ENCODE results near the gene RBM44. TPM values are rescaled to one million over a fixed set of nuclear protein-coding genes. Genes with fewer than 3 reads are reported as not detected.

RBM44 gene
- total RNA-seq, 2 experiments from 2014 or later, result 2.8 to 2.9 TPM

DNA sequence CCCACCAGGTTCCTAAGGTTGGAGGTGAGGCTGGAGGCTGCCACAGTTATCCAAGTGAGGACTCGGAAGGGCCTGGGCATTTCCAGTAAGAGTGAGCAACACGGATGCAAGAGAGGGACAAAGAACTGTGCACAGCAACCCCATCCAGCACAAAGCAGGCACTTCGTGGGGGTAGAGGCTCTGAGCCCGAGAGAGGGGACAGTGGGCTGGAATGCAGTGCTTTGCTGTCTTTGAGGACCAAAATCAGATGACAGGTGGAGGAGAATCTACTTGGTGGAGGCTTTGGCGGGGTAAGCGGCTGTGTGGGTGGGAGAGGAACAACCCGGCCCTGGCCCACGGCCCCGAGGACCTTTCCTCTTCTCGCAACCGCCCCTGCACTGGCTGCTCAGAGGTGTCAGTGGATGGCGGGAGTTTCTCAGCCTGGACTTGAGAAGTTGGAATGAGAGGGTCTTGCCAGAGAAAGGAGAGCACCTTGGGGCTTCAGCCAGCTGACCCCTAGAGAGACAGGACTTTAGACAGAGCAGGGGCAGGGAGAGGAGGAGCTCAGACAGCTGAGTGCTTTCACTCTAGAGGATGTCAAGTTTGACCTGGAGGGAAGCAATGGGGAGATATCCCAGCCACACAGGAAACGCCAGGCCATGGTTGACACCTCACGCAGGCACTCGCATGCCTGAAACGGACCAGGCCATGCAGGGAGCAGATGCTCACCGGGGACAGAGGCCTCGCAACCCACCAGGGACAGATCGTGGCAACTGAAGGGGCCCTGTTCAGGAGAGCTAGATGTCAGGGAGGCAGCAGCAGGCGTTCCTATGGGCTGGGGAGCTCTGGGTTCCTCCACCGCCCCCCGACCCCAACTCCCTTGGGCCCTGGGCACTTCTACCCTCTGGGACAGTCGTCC, 72.4 kb downstream of the RBM44 start:
- TF ChIP-seq, protein P1, sequence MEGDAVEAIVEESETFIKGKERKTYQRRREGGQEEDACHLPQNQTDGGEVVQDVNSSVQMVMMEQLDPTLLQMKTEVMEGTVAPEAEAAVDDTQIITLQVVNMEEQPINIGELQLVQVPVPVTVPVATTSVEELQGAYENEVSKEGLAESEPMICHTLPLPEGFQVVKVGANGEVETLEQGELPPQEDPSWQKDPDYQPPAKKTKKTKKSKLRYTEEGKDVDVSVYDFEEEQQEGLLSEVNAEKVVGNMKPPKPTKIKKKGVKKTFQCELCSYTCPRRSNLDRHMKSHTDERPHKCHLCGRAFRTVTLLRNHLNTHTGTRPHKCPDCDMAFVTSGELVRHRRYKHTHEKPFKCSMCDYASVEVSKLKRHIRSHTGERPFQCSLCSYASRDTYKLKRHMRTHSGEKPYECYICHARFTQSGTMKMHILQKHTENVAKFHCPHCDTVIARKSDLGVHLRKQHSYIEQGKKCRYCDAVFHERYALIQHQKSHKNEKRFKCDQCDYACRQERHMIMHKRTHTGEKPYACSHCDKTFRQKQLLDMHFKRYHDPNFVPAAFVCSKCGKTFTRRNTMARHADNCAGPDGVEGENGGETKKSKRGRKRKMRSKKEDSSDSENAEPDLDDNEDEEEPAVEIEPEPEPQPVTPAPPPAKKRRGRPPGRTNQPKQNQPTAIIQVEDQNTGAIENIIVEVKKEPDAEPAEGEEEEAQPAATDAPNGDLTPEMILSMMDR (IDR thresholded peaks at IDR 0.05), result no peak
- Mint-ChIP-seq H3K27ac (no peak overlapping the region), H3K9me3 (no peaks in the 10 kb centered on the region), H3K27me3 (peaks cover 19% of the 10 kb centered on the region), H3K4me3 (no peak overlapping the region), H3K36me3 (ENCODE audit: low read depth) (no peaks in the 10 kb centered on the region), H3K4me1 (ENCODE audit: low read depth) (peaks cover 21% of the 10 kb centered on the region)
- Histone ChIP-seq H3K27ac (ENCODE audit: low read depth in 1 of 2, low read length in 2 of 2) (no peak overlapping the region), H3K36me3 (ENCODE audit: insufficient read depth, low read length) (no peaks in the 10 kb centered on the region), H3K4me3 (ENCODE audit: low read length) (no peak overlapping the region), H3K27me3 (ENCODE audit: control insufficient read depth in 1 of 2, insufficient read depth in 2 of 2, low read length in 2 of 2) (peaks cover 3 to 13% of the 10 kb centered on the region in 2 experiments), H3K9me3 (ENCODE audit: control insufficient read depth in 1 of 2, insufficient read depth in 1 of 2, low read length in 2 of 2) (peaks cover 0 to 4% of the 10 kb centered on the region in 2 experiments), H3K4me1 (ENCODE audit: insufficient read depth, low read length) (peaks cover 13% of the 10 kb centered on the region)
- ATAC-seq (ENCODE audit: poor library complexity) (no peak), DNase-seq (no peak)
- intact Hi-C loops (cut with DNase I, micrococcal nuclease), result no loop called here
- ChIA-PET POLR2A (no interaction called here), CTCF (no interaction called here)

DNA sequence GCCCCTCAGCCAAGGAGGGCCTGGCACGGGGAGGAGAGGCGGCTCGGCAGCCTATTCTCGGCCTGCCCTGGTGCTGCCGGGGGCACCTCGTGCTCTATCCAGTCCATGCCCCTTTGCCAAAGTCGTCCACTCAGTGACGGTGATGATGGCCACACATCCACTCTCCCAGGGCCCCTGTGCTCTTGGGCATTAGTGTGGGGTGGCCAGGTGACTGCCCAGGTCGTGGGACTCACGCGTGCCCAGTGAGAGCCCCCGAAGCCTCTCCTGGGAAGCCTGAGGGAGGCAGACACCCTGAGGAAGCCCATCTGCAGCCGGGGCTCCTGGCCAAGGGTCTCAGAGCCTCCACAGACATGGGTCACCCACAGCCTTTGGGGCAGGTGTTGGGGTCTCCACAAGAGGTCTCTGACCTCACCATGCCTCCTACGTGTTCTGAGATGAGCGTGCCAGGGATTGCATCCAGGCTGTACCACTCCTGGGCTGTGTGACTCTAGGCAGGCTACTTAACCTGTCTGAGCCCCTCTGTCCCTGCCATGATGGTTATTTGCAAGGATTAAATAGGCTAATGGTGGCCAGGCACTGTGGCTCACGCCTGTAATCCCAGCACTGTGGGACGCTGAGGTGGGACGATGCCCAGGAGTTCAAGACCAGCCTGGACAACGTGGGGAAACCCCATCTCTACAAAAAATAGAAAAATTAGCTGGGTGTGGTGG, 73.8 kb downstream of the RBM44 start:
- Mint-ChIP-seq H3K4me3 (no peak overlapping the region), H3K4me1 (ENCODE audit: low read depth) (peaks cover 21% of the 10 kb centered on the region), H3K27ac (no peak overlapping the region), H3K36me3 (ENCODE audit: low read depth) (no peaks in the 10 kb centered on the region), H3K27me3 (peaks cover 13% of the 10 kb centered on the region), H3K9me3 (no peaks in the 10 kb centered on the region)
- no peak overlapping the region for H3K4me3 ChIP-seq (ENCODE audit: low read length)
- H3K4me1 ChIP-seq (ENCODE audit: insufficient read depth, low read length), result peaks cover 13% of the 10 kb centered on the region
- CTCF ChIA-PET, result no interaction called here
- TF ChIP-seq, protein P1 (IDR thresholded peaks at IDR 0.05), result no peak
- no peak for ATAC-seq (ENCODE audit: poor library complexity)
- peaks cover 3 to 13% of the 10 kb centered on the region in 2 experiments for H3K27me3 ChIP-seq (ENCODE audit: control insufficient read depth in 1 of 2, insufficient read depth in 2 of 2, low read length in 2 of 2)
- POLR2A ChIA-PET, result no interaction called here
- intact Hi-C loops (cut with DNase I, micrococcal nuclease), result no loop called here
- H3K36me3 ChIP-seq (ENCODE audit: insufficient read depth, low read length), result no peaks in the 10 kb centered on the region
- no peak overlapping the region for H3K27ac ChIP-seq (ENCODE audit: low read depth in 1 of 2, low read length in 2 of 2)
- peaks cover 0 to 4% of the 10 kb centered on the region in 2 experiments for H3K9me3 ChIP-seq (ENCODE audit: control insufficient read depth in 1 of 2, insufficient read depth in 1 of 2, low read length in 2 of 2)
- no peak for DNase-seq

- peak in 5 of 14 experiments; percentile 6 to 33 (median 19) for DNase-seq
- no peak overlapping the region for H3K4me3 ChIP-seq (ENCODE audit: low read length)
- Mint-ChIP-seq H3K4me1 (ENCODE audit: low read depth) (peaks cover 19% of the 10 kb centered on the region), H3K27me3 (peaks cover 13% of the 10 kb centered on the region), H3K36me3 (ENCODE audit: low read depth) (no peaks in the 10 kb centered on the region), H3K27ac (no peak overlapping the region), H3K9me3 (no peaks in the 10 kb centered on the region), H3K4me3 (no peak overlapping the region)
- peaks cover 3 to 13% of the 10 kb centered on the region in 2 experiments for H3K27me3 ChIP-seq (ENCODE audit: control insufficient read depth in 1 of 2, insufficient read depth in 2 of 2, low read length in 2 of 2)
- peaks cover 13% of the 10 kb centered on the region for H3K4me1 ChIP-seq (ENCODE audit: insufficient read depth, low read length)
- POLR2A ChIA-PET, result no interaction called here
- intact Hi-C loops (cut with DNase I, micrococcal nuclease), result no loop called here
- CTCF ChIA-PET, result no interaction called here
- H3K27ac ChIP-seq (ENCODE audit: low read depth in 1 of 2, low read length in 2 of 2), result no peak overlapping the region
- H3K9me3 ChIP-seq (ENCODE audit: control insufficient read depth in 1 of 2, insufficient read depth in 1 of 2, low read length in 2 of 2), result peaks cover 0 to 4% of the 10 kb centered on the region in 2 experiments
- H3K36me3 ChIP-seq (ENCODE audit: insufficient read depth, low read length), result no peaks in the 10 kb centered on the region
- peak; percentile 63 for ATAC-seq (ENCODE audit: poor library complexity)
- TF ChIP-seq, protein P1 (IDR thresholded peaks at IDR 0.05), result no peak
These were observed 74.8 kb downstream of the RBM44 start for GRCh38 chr2:237873421-237873831.
